ENCODE results near the gene BDH1. TPM values are rescaled to one million over a fixed set of nuclear protein-coding genes. Genes with fewer than 3 reads are reported as not detected.

BDH1 gene
- total RNA-seq, 5 donors from 2014 or later (not counting 1 experiment from before 2014, with no cell fraction given): 31.1 to 74.7 (median 68.9) TPM

- ChIA-PET CTCF (interaction anchor here in 1 of 2 donors (0.5 kb wide), 1 partner anchor 1030 kb away, joined by 3 read pairs; no protein-coding TSS in a partner anchor), POLR2A (interaction anchor here in 1 of 2 donors (0.7 kb wide), 1 partner anchor 226 kb away, joined by 4 read pairs; no protein-coding TSS in a partner anchor)
- ATAC-seq (replicated peaks in 1 of 4): no peak
- Histone ChIP-seq H3K36me3 (ENCODE audit: control insufficient read depth in 2 of 2, extremely low read depth in 1 of 2, insufficient read depth in 1 of 2, low read length in 1 of 2) (no peaks in the 10 kb centered on the region), H3K27ac (ENCODE audit: low read length) (no peak overlapping the region), H3K4me1 (ENCODE audit: control insufficient read depth in 1 of 2, extremely low read depth in 1 of 2, insufficient read depth in 2 of 2, low read length in 2 of 2) (no peaks in the 10 kb centered on the region), H3K27me3 (replicated peaks in 1 of 2; ENCODE audit: control insufficient read depth in 2 of 2, extremely low read depth in 1 of 2, insufficient read depth in 2 of 2, low read length in 1 of 2) (peaks cover 0 to 10% of the 10 kb centered on the region in 2 experiments), H3K4me3 (ENCODE audit: control insufficient read depth in 1 of 2, extremely low read depth in 1 of 2, low read length in 1 of 2) (no peak overlapping the region), H3K9me3 (no peaks in the 10 kb centered on the region)
- H3K27ac Mint-ChIP-seq: no peak overlapping the region
- no peaks in the 10 kb centered on the region for H3K36me3 Mint-ChIP-seq
- WGBS (ENCODE audit: insufficient coverage): no CpG with 5 or more reads among the region's 5 CpGs
- H3K9me3 Mint-ChIP-seq: no peaks in the 10 kb centered on the region
- H3K4me3 Mint-ChIP-seq: no peak overlapping the region
- DNase-seq: no peak
- H3K4me1 Mint-ChIP-seq: no peaks in the 10 kb centered on the region
- peaks cover under 1 to 3% of the 10 kb centered on the region in 2 donors for H3K27me3 Mint-ChIP-seq
Observed at GRCh38 chr3:197495499-197495898, 60.3 kb downstream of the BDH1 start.

DNA sequence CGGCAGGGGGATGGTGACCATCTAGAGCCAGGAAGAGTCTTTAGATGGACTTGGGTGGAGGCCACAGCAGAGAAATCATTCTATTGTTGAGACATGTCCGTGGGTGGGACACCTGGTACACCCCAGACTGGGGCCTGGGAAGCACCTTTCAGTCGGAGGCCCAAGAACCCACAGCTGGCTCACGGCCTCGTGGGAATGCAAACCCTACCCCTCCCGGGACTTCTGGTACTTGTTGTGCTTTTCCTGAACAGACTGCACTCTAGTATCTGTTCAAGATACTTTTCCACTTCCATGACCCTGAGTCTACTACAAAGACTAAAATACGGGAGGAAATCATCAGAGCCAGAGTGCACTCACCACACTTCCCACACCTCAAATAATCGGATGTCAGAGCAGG lies 60.7 kb downstream of the BDH1 start:
- Mint-ChIP-seq H3K27ac (no peak overlapping the region), H3K4me1 (no peaks in the 10 kb centered on the region), H3K27me3 (peaks cover 3 to 4% of the 10 kb centered on the region in 2 donors), H3K9me3 (no peaks in the 10 kb centered on the region), H3K36me3 (no peaks in the 10 kb centered on the region), H3K4me3 (no peak overlapping the region)
- Histone ChIP-seq H3K27ac (ENCODE audit: low read length) (no peak overlapping the region), H3K4me1 (ENCODE audit: control insufficient read depth in 1 of 2, extremely low read depth in 1 of 2, insufficient read depth in 2 of 2, low read length in 2 of 2) (no peaks in the 10 kb centered on the region), H3K27me3 (replicated peaks in 1 of 2; ENCODE audit: control insufficient read depth in 2 of 2, extremely low read depth in 1 of 2, insufficient read depth in 2 of 2, low read length in 1 of 2) (peaks cover 0 to 10% of the 10 kb centered on the region in 2 experiments), H3K9me3 (no peaks in the 10 kb centered on the region), H3K4me3 (ENCODE audit: control insufficient read depth in 1 of 2, extremely low read depth in 1 of 2, low read length in 1 of 2) (no peak overlapping the region), H3K36me3 (ENCODE audit: control insufficient read depth in 2 of 2, extremely low read depth in 1 of 2, insufficient read depth in 1 of 2, low read length in 1 of 2) (no peaks in the 10 kb centered on the region)
- DNase-seq (no peak), ATAC-seq (replicated peaks in 1 of 4) (no peak)
- ChIA-PET POLR2A (no interaction called here), CTCF (interaction anchor here in 1 of 2 donors (0.5 kb wide), 1 partner anchor 1030 kb away, joined by 3 read pairs; no protein-coding TSS in a partner anchor)
- 81% methylated on average over 8 of the region's 8 CpGs for WGBS (ENCODE audit: insufficient coverage)

DNA sequence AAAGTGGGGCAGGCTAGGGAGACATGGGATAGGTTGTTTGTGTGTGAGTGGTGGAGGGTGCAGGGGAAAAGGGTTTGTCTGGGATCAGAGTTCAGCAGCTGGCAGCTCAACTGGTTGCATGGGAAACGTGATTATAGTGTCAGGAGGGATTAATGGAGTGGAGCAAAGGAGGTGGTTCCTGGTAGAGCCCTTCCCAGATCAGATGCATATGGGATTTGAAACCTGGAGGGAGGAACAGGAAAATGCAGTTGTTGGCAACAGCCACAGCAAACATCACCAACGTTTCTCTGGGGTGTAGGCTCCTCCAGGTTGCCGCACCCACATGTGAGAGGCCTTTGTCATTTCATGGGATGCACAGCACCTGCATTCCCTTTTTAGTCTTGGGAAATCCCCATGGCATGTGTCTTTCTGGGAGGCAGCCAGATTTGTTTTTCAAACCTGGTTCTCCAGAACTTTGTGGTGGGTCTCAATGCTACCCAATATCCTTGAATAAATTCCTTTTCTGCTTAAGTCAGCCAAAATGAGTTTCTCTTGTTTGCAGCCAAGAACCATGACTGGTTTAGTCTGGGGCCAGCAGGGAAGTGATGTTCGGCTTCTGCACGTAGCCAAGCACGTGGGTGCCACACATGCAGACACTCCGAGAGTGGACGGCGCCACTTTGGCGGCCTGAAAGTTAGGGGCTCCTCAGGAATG lies 61.3 kb downstream of the BDH1 start:
- no peaks in the 10 kb centered on the region for H3K4me1 Mint-ChIP-seq
- H3K27me3 Mint-ChIP-seq: peaks cover 3 to 4% of the 10 kb centered on the region in 2 donors
- 95% methylated on average over 9 of the region's 10 CpGs for WGBS (ENCODE audit: insufficient coverage)
- Histone ChIP-seq H3K36me3 (ENCODE audit: control insufficient read depth in 2 of 2, extremely low read depth in 1 of 2, insufficient read depth in 1 of 2, low read length in 1 of 2) (no peaks in the 10 kb centered on the region), H3K27ac (ENCODE audit: low read length) (no peak overlapping the region), H3K4me3 (ENCODE audit: control insufficient read depth in 1 of 2, extremely low read depth in 1 of 2, low read length in 1 of 2) (no peak overlapping the region), H3K4me1 (ENCODE audit: control insufficient read depth in 1 of 2, extremely low read depth in 1 of 2, insufficient read depth in 2 of 2, low read length in 2 of 2) (no peaks in the 10 kb centered on the region), H3K27me3 (replicated peaks in 1 of 2; ENCODE audit: control insufficient read depth in 2 of 2, extremely low read depth in 1 of 2, insufficient read depth in 2 of 2, low read length in 1 of 2) (peaks cover 0 to 10% of the 10 kb centered on the region in 2 experiments), H3K9me3 (no peaks in the 10 kb centered on the region)
- H3K9me3 Mint-ChIP-seq: no peaks in the 10 kb centered on the region
- ATAC-seq (replicated peaks in 1 of 4) (no peak), DNase-seq (no peak)
- ChIA-PET CTCF (interaction anchor here in 1 of 2 donors (0.7 kb wide), 1 partner anchor 7 kb away, joined by 3 read pairs; no protein-coding TSS in a partner anchor), POLR2A (no interaction called here)
- H3K27ac Mint-ChIP-seq: no peak overlapping the region
- H3K4me3 Mint-ChIP-seq: no peak overlapping the region
- no peaks in the 10 kb centered on the region for H3K36me3 Mint-ChIP-seq

DNA sequence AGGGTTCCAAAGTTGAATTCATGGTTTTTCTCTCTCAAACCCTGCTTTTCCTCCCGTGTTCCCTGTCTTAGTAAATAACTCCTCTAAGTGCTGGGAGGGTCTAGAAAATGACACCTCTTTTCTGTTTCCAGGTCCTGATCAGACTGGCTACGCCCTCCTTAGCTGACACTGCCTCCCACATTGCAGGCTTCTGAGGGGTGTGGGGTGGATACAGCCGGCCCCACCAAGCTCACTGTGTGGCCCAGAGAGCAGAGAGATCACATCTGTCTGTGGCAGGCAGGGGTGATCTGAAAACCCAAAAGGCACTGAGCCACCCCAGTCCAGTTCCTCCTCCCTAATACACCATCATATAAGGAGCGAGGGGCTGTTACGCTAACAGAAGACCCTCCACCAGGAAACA lies 62.7 kb downstream of the BDH1 start:
- H3K27me3 ChIP-seq (replicated peaks in 1 of 2; ENCODE audit: control insufficient read depth in 2 of 2, extremely low read depth in 1 of 2, insufficient read depth in 2 of 2, low read length in 1 of 2): peaks cover 0 to 12% of the 10 kb centered on the region in 2 experiments
- no peak overlapping the region for H3K27ac ChIP-seq (ENCODE audit: low read length)
- ChIA-PET POLR2A (no interaction called here), CTCF (no interaction called here)
- no peaks in the 10 kb centered on the region for H3K9me3 Mint-ChIP-seq
- ATAC-seq (replicated peaks in 1 of 4) (no peak), DNase-seq (no peak)
- H3K36me3 Mint-ChIP-seq: no peaks in the 10 kb centered on the region
- H3K4me3 Mint-ChIP-seq: no peak overlapping the region
- no peaks in the 10 kb centered on the region for H3K36me3 ChIP-seq (ENCODE audit: control insufficient read depth in 2 of 2, extremely low read depth in 1 of 2, insufficient read depth in 1 of 2, low read length in 1 of 2)
- no peak overlapping the region for H3K4me3 ChIP-seq (ENCODE audit: control insufficient read depth in 1 of 2, extremely low read depth in 1 of 2, low read length in 1 of 2)
- WGBS (ENCODE audit: insufficient coverage): no CpG with 5 or more reads among the region's 5 CpGs
- no peaks in the 10 kb centered on the region for H3K4me1 Mint-ChIP-seq
- H3K4me1 ChIP-seq (ENCODE audit: control insufficient read depth in 1 of 2, extremely low read depth in 1 of 2, insufficient read depth in 2 of 2, low read length in 2 of 2): no peaks in the 10 kb centered on the region
- no peak overlapping the region for H3K27ac Mint-ChIP-seq
- no peaks in the 10 kb centered on the region for H3K9me3 ChIP-seq
- peaks cover 3 to 4% of the 10 kb centered on the region in 2 donors for H3K27me3 Mint-ChIP-seq

GRCh38 chr3:197491923-197492664 lies 63.7 kb downstream of the BDH1 start:
- Histone ChIP-seq H3K9me3 (no peaks in the 10 kb centered on the region), H3K4me1 (ENCODE audit: control insufficient read depth in 1 of 2, extremely low read depth in 1 of 2, insufficient read depth in 2 of 2, low read length in 2 of 2) (no peaks in the 10 kb centered on the region), H3K4me3 (ENCODE audit: control insufficient read depth in 1 of 2, extremely low read depth in 1 of 2, low read length in 1 of 2) (no peak overlapping the region), H3K27me3 (replicated peaks in 1 of 2; ENCODE audit: control insufficient read depth in 2 of 2, extremely low read depth in 1 of 2, insufficient read depth in 2 of 2, low read length in 1 of 2) (peaks cover 0 to 10% of the 10 kb centered on the region in 2 experiments), H3K27ac (ENCODE audit: low read length) (no peak overlapping the region), H3K36me3 (ENCODE audit: control insufficient read depth in 2 of 2, extremely low read depth in 1 of 2, insufficient read depth in 1 of 2, low read length in 1 of 2) (no peaks in the 10 kb centered on the region)
- ChIA-PET CTCF (no interaction called here), POLR2A (no interaction called here)
- H3K4me1 Mint-ChIP-seq: no peaks in the 10 kb centered on the region
- H3K9me3 Mint-ChIP-seq: no peaks in the 10 kb centered on the region
- no peak overlapping the region for H3K27ac Mint-ChIP-seq
- no peak overlapping the region for H3K4me3 Mint-ChIP-seq
- DNase-seq (no peak), ATAC-seq (replicated peaks in 1 of 4) (no peak)
- H3K36me3 Mint-ChIP-seq: no peaks in the 10 kb centered on the region
- H3K27me3 Mint-ChIP-seq: peaks cover 3 to 6% of the 10 kb centered on the region in 2 donors
- WGBS (ENCODE audit: insufficient coverage): 95% methylated on average over 9 of the region's 12 CpGs

DNA sequence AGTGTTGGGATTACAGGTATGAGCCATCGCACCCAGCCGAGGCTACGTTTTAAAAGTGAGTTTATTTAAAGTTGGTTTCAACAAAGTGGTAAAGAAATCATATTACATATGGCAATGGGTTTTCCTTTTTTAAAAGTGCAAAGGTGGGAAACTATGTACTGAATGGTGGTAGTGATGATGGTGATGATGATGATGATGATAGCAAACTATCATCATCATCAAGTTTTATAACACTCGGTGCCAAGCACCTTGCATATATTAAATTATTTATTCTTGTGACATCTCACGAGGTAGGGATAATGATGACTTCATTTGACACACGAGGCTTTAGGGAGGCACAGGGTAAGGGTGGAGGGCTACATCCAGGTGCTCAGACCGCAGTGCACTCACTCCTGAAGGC lies 64.3 kb downstream of the BDH1 start:
- H3K4me3 ChIP-seq (ENCODE audit: control insufficient read depth in 1 of 2, extremely low read depth in 1 of 2, low read length in 1 of 2): no peak overlapping the region
- no peaks in the 10 kb centered on the region for H3K9me3 Mint-ChIP-seq
- ChIA-PET CTCF (no interaction called here), POLR2A (no interaction called here)
- H3K36me3 Mint-ChIP-seq: no peaks in the 10 kb centered on the region
- no peak overlapping the region for H3K4me3 Mint-ChIP-seq
- peaks cover 0 to 10% of the 10 kb centered on the region in 2 experiments for H3K27me3 ChIP-seq (replicated peaks in 1 of 2; ENCODE audit: control insufficient read depth in 2 of 2, extremely low read depth in 1 of 2, insufficient read depth in 2 of 2, low read length in 1 of 2)
- no peak overlapping the region for H3K27ac ChIP-seq (ENCODE audit: low read length)
- H3K4me1 Mint-ChIP-seq: no peaks in the 10 kb centered on the region
- 89% methylated on average over 4 of the region's 7 CpGs for WGBS (ENCODE audit: insufficient coverage)
- H3K4me1 ChIP-seq (ENCODE audit: control insufficient read depth in 1 of 2, extremely low read depth in 1 of 2, insufficient read depth in 2 of 2, low read length in 2 of 2): no peaks in the 10 kb centered on the region
- no peaks in the 10 kb centered on the region for H3K9me3 ChIP-seq
- H3K36me3 ChIP-seq (ENCODE audit: control insufficient read depth in 2 of 2, extremely low read depth in 1 of 2, insufficient read depth in 1 of 2, low read length in 1 of 2): no peaks in the 10 kb centered on the region
- no peak for ATAC-seq (replicated peaks in 1 of 4)
- no peak for DNase-seq
- H3K27ac Mint-ChIP-seq: no peak overlapping the region
- H3K27me3 Mint-ChIP-seq: peaks cover 3 to 6% of the 10 kb centered on the region in 2 donors
